GM19035 (cell line): ENCODE measurements around the gene TXNDC5.

Experiments
- ATAC-seq: cut with Tn5 transposase; IDR thresholded peaks from one replicate; pipeline ENCODE4 v1.9.1; 2021; ENCODE audit not compliant: unreplicated experiment

The TXNDC5 gene

GRCh38 chr6:7868926-7869325, 41.7 kb downstream of the TXNDC5 start:
- ATAC-seq, result no peak

GRCh38 chr6:7866526-7866925, 44.1 kb downstream of the TXNDC5 start:
- no peak for ATAC-seq

DNA sequence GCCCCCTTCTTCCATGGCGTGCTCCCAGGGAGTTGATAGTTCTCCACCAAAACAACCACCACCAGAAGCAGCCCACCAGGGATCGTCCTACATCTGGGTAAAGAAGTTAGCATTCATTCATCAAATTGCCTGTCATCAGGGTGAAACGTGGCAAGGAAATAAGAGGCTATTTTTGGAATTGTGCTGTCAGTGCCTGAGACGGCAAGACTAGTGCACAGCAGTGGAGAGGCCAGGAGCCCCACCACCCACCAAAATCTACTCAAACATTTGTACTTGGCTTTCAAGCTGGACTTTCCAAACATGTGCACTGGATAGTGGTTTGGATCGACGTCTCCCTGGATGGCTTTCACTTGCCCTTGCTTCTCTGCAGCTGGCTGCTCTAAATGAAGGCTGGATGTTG, 44.8 kb downstream of the TXNDC5 start:
- ATAC-seq, result no peak

DNA sequence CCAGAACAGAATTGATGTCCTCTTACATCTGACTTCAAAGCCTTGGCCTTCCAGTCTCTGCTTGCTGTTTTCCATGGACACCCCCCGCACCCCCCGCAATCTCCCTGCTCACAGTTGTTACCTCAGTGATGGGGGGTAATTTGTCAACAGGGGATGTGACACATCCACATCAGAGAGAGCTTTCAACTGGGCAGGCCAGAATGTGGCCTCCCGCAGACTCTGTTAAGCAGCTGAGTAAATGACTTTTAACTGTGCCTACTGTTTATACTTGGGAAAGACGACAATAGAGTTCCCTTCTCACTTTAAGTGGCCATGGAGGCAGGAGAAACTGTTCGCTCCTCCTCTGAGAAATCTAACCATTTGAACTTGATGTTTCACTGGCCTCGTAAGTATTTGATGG, 51.0 kb downstream of the TXNDC5 start:
- no peak for ATAC-seq

- ATAC-seq, result no peak
Observed at GRCh38 chr6:7851780-7852179, 58.8 kb downstream of the TXNDC5 start.

- ATAC-seq, result no peak
Observed at GRCh38 chr6:7848229-7848628, 62.4 kb downstream of the TXNDC5 start.

DNA sequence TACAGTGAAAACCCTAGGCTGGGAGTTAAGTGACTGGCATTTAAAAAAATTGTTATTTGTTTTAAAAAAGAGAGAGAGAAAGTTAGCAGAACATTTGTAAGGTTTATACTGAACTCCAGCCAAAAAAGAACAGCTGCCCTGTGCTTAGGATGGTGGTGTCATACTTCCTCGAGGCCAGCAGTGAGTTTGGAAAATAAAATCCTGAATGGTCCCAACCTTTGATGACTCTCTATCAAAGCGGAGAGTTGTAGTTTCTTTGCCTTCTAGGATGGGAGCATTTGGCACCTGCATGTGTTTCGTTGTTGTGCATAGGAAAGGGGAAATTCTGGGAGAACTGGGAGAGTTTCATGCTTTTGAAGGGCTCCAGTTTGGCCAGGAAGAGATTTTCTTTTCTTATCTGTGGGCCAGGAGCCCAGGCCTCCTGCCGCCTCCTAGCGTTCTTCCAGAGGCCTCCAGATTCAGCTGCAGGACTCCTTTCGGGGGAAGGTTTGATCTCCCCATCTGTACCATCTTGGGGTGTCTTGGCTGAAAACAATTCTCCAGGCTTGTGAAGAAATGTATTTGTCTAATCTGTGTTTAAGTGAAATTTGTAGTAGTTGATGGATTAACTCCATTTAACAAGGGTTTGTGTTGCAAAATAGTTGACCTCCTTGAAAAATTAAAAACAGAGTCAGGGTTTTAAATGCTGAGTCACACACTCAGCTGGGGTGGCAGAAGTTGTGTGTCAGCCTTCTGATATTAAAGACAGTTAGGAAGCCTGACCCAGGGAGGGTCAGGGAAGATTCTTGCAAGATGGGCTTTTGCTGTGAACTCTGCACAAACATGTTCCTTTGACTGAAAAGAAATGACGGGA, 63.4 kb downstream of the TXNDC5 start:
- no peak for ATAC-seq

DNA sequence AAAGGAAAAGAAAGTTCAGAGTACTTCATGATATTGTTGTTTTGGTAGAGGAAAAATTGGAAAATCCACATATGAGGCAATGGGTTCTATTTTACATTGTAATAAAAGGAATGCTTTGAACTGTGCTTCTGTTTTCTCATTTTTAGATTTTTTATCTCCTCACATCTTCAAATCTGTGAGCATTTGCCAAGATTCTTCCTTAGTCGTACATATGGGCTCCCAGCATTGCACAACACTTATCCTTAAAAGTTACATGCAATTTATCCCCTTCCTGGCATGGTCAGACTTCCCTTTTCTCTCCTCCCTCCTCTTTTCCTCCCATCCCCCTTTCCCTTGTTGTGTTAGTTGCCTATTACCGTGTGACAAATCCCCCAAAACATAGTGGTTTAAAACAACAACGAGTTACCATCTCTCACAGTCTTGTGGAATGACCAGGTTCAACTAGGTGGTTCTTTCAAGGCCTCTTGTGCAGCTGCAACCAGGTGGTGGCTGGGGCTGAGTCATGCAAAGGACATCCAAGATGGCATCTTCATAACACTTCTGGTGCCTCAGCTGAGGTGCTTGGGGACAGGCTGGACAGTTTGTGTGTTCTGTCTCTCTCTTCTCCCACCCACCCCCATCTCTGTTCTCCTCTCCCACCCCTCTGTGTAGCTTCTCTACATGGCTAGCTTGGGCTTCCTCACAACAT, 68.7 kb downstream of the TXNDC5 start:
- ATAC-seq, result no peak

DNA sequence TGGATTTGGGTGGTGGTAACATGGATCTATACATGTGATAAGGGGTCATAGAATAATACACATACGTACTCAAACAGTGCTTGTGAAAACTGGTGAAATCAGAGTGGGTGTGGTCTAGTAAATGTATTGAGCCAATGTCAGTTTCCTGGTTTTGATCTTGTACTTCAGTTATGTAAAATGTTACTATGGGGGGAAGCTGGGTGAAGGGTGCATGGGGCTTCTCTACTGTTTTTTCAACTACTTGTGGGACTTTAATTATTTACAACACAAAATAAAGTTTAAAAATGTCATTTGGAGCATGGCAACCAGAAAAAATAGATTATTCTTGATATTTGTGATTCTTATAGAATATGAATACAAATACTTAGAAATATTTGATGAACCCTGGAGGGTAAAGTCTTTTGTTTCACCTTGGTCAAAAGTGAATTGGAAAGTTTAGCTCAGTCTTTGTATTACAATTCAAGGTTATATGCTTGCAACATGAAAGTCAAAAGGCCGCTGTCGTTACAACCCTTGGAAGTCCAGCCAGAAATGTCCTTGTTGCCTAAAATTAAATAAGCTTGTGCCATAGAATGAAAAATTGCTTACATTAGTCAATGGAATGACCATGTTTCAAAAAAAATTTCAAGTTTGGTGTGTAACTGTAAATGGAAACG, 74.1 kb downstream of the TXNDC5 start:
- no peak for ATAC-seq

- no peak for ATAC-seq
Observed at GRCh38 chr6:7833751-7834070, 76.9 kb downstream of the TXNDC5 start.

GRCh38 chr6:7832904-7833750, 77.5 kb downstream of the TXNDC5 start:
- ATAC-seq, result no peak
